OCI-LY7 (cell line): ENCODE measurements around the gene RCOR3.

Experiments used
- EZH2phosphoT487 ChIP-seq: fragments of 200-600 bp; sonication (generic); IDR thresholded peaks from 2 replicates; pipeline ENCODE4 v1.6.1; 2018; ENCODE audit warnings: low read depth, borderline replicate concordance, mild to moderate bottlenecking, mixed run types, antibody characterized with exemption, low read length, moderate library complexity, mixed read lengths
- TF ChIP-seq, protein P1 (sequence below): fragments of 200-600 bp; sonication (generic); conservative IDR thresholded peaks from 2 replicates; pipeline ENCODE4 v1.5.1; 2014; ENCODE audit warnings: mild to moderate bottlenecking, antibody characterized with exemption, low read length, moderate library complexity, mixed read lengths

DNA sequence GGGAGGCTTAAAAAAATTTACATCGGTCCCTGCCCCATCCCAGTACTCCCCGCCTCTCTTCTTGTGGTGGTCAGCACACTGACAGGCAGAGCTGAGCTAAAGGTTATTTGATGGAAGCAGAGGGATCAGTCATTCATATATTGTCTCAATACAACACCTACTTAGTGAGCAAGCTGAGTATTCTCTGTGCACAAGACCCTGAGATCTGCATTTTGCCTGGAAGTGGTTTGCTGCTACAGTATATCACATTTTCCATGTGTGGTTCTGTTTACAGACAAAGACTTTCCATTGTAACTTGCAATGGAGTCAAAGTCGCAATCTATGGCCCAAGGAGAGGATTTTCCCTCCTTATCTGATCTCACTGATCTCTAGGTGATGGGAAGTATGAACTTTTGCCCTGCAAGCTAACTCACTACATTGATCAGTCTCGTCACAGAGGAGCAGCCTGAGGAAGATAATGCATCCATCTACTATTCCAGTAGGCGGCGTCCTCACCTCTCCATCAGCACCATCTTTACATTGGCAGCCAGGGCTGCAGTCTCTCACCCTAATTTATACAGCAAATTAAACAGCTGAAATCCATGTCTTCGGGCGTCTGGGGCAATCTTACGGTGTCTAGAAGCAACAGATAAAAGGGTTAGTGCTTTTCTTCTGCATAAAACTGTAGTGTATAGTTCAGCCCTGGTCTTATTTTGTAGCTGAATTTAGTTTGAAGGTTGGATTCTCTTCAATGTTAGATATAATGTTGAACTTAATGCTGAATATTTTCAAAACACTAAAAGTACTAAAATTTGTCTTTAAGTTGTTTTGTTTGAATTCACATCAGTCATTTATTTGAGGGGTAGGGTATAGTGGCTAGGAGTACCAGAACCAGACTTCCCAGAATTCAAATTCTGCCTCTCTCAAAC lies 64.2 kb downstream of the RCOR3 start:
- TF ChIP-seq, protein P1, sequence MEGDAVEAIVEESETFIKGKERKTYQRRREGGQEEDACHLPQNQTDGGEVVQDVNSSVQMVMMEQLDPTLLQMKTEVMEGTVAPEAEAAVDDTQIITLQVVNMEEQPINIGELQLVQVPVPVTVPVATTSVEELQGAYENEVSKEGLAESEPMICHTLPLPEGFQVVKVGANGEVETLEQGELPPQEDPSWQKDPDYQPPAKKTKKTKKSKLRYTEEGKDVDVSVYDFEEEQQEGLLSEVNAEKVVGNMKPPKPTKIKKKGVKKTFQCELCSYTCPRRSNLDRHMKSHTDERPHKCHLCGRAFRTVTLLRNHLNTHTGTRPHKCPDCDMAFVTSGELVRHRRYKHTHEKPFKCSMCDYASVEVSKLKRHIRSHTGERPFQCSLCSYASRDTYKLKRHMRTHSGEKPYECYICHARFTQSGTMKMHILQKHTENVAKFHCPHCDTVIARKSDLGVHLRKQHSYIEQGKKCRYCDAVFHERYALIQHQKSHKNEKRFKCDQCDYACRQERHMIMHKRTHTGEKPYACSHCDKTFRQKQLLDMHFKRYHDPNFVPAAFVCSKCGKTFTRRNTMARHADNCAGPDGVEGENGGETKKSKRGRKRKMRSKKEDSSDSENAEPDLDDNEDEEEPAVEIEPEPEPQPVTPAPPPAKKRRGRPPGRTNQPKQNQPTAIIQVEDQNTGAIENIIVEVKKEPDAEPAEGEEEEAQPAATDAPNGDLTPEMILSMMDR, result peak; percentile 97
- TF ChIP-seq EZH2phosphoT487, result no peak
